Loucy (cell line): Measurements from ENCODE around the gene FGFR2.

Experiments
- H2AFZ ChIP-seq: fragments of 200-600 bp; sonication (generic); 2 replicates; pipeline ENCODE4 v1.6.0; 2016; ENCODE audit warnings: antibody characterized with exemption, mild to moderate bottlenecking, low read length, moderate library complexity
- H3F3A ChIP-seq: fragments of 200-600 bp; 2 replicates; pipeline ENCODE4 v1.6.0; 2016; ENCODE audit warnings: antibody characterized with exemption, low read depth, mild to moderate bottlenecking
- H3K27me3 ChIP-seq: fragments of 200-600 bp; sonication (generic); 2 replicates; pipeline ENCODE4 v1.6.1; 2014; ENCODE audit warnings: low read length, mild to moderate bottlenecking; ENCODE audit not compliant: insufficient read depth, poor library complexity, severe bottlenecking
- H3K36me3 ChIP-seq: fragments of 200-600 bp; sonication (generic); 2 replicates; pipeline ENCODE4 v1.6.1; 2016; ENCODE audit warnings: low read length; ENCODE audit not compliant: insufficient read depth
- H3K4me1 ChIP-seq: fragments of 200-600 bp; sonication (generic); 2 replicates; pipeline ENCODE4 v1.5.1; 2014; ENCODE audit warnings: low read length, mild to moderate bottlenecking; ENCODE audit not compliant: insufficient read depth, poor library complexity, severe bottlenecking
- H3K4me2 ChIP-seq: fragments of 200-600 bp; sonication (generic); 2 replicates; pipeline ENCODE4 v1.6.0; 2014; ENCODE audit warnings: antibody characterized with exemption, low read length, low read depth, mild to moderate bottlenecking; ENCODE audit not compliant: poor library complexity, severe bottlenecking
- H3K4me3 ChIP-seq: fragments of 200-600 bp; sonication (generic); 2 replicates; pipeline ENCODE4 v1.5.1; 2014; ENCODE audit warnings: low read length, mild to moderate bottlenecking, mixed read lengths; ENCODE audit not compliant: poor library complexity, severe bottlenecking
- H3K79me2 ChIP-seq: fragments of 200-600 bp; sonication (generic); 2 replicates; pipeline ENCODE4 v1.6.1; 2014; ENCODE audit warnings: low read length; ENCODE audit not compliant: insufficient read depth
- H3K9ac ChIP-seq: fragments of 200-600 bp; sonication (generic); 2 replicates; pipeline ENCODE4 v1.6.0; 2014; ENCODE audit warnings: mild to moderate bottlenecking, low read depth, low read length, moderate library complexity; ENCODE audit not compliant: poor library complexity, severe bottlenecking
- H3K9me2 ChIP-seq: fragments of 200-600 bp; sonication (generic); replicated peaks from 2 replicates; pipeline ENCODE4 v1.6.1; 2016; ENCODE audit warnings: low read depth, low read length, mixed read lengths
- H3K9me3 ChIP-seq: fragments of 200-600 bp; sonication (generic); 2 replicates; pipeline ENCODE4 v1.6.1; 2014; ENCODE audit warnings: mild to moderate bottlenecking, antibody characterized with exemption, low read length, low read depth; ENCODE audit not compliant: insufficient read depth
- H4K20me1 ChIP-seq: fragments of 200-600 bp; sonication (generic); 2 replicates; pipeline ENCODE4 v1.6.0; 2014; ENCODE audit warnings: antibody characterized with exemption, low read length, mild to moderate bottlenecking; ENCODE audit not compliant: insufficient read depth, poor library complexity, severe bottlenecking
- CTCF ChIP-seq: fragments of 200-600 bp; sonication (generic); conservative IDR thresholded peaks from 2 replicates; pipeline ENCODE4 v1.5.1; 2014; ENCODE audit warnings: mild to moderate bottlenecking, antibody characterized with exemption, low read length
- EZH2phosphoT487 ChIP-seq: fragments of 200-600 bp; IDR thresholded peaks from 2 replicates; pipeline ENCODE4 v1.6.1; 2018; ENCODE audit warnings: antibody characterized with exemption, mild to moderate bottlenecking, moderate library complexity, borderline replicate concordance

Gene FGFR2

GRCh38 chr10:121535381-121535780 lies 62.9 kb downstream of the FGFR2 start:
- Histone ChIP-seq H3K36me3 (no peaks in the 10 kb centered on the region), H3K4me1 (no peaks in the 10 kb centered on the region), H3K79me2 (no peaks in the 10 kb centered on the region), H3K9me2 (no peaks in the 10 kb centered on the region), H2AFZ (no peak overlapping the region), H3K9ac (no peak overlapping the region), H3K27me3 (no peaks in the 10 kb centered on the region), H3K4me3 (no peak overlapping the region), H3K4me2 (no peak overlapping the region), H3K9me3 (peaks cover 5% of the 10 kb centered on the region; the same call in 1 of the 2 replicates), H4K20me1 (no peaks in the 10 kb centered on the region), H3F3A (no peaks in the 10 kb centered on the region)
- TF ChIP-seq EZH2phosphoT487 (no peak), CTCF (no peak)

GRCh38 chr10:121532292-121532864 lies 65.9 kb downstream of the FGFR2 start:
- no peaks in the 10 kb centered on the region for H3K27me3 ChIP-seq
- H3K36me3 ChIP-seq, result no peaks in the 10 kb centered on the region
- H3F3A ChIP-seq, result no peaks in the 10 kb centered on the region
- H3K9ac ChIP-seq, result no peak overlapping the region
- no peaks in the 10 kb centered on the region for H3K4me1 ChIP-seq
- no peaks in the 10 kb centered on the region for H3K79me2 ChIP-seq
- TF ChIP-seq EZH2phosphoT487 (no peak), CTCF (no peak)
- no peak overlapping the region for H3K4me2 ChIP-seq
- H4K20me1 ChIP-seq, result no peaks in the 10 kb centered on the region
- H3K9me2 ChIP-seq, result no peaks in the 10 kb centered on the region
- no peak overlapping the region for H2AFZ ChIP-seq
- H3K4me3 ChIP-seq, result no peak overlapping the region
- H3K9me3 ChIP-seq, result peaks cover 4% of the 10 kb centered on the region; the same call in 1 of the 2 replicates

GRCh38 chr10:121531830-121532178 lies 66.4 kb downstream of the FGFR2 start:
- Histone ChIP-seq H3K27me3 (no peaks in the 10 kb centered on the region), H3K9ac (no peak overlapping the region), H3K9me2 (no peaks in the 10 kb centered on the region), H3K9me3 (peaks cover 4% of the 10 kb centered on the region; the same call in 1 of the 2 replicates), H3K4me3 (no peak overlapping the region), H3F3A (no peaks in the 10 kb centered on the region), H3K4me1 (no peaks in the 10 kb centered on the region), H3K4me2 (no peak overlapping the region), H2AFZ (no peak overlapping the region), H3K79me2 (no peaks in the 10 kb centered on the region), H4K20me1 (no peaks in the 10 kb centered on the region), H3K36me3 (no peaks in the 10 kb centered on the region)
- TF ChIP-seq EZH2phosphoT487 (no peak), CTCF (no peak)
